WI38 (cell line): ENCODE measurements around the gene SLC23A3.

Experiments used
- H3K4me3 ChIP-seq: 2 replicates; pipeline ENCODE4 v1.5.1; 2011; ENCODE audit warnings: low read depth, mild to moderate bottlenecking, control low read depth, low read length
- TF ChIP-seq, protein P1 (sequence below): IDR thresholded peaks from 2 replicates; pipeline ENCODE4 v1.5.1; 2012; ENCODE audit warnings: low read depth, mild to moderate bottlenecking, control low read depth, low read length

The SLC23A3 gene

DNA sequence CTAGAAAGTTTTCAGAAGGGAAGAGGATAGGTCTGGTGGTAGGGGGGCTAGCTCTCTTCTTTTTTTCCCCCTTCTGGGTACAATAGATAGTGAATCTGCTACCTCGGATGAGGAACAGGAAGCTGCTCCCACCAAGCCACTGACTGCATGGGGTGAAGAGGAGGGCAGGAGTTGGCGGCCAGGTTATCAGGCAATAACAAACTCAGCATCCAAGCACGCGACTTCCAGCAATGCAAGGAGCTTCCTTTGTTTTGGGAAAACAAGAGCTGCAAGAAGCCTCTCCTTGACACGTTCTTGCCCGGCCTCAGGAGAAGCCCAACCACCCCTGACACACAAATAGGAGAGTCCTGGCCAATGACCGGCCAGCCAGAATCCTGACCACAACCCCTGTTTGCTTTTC lies 41.4 kb downstream of the SLC23A3 start:
- TF ChIP-seq, protein P1, sequence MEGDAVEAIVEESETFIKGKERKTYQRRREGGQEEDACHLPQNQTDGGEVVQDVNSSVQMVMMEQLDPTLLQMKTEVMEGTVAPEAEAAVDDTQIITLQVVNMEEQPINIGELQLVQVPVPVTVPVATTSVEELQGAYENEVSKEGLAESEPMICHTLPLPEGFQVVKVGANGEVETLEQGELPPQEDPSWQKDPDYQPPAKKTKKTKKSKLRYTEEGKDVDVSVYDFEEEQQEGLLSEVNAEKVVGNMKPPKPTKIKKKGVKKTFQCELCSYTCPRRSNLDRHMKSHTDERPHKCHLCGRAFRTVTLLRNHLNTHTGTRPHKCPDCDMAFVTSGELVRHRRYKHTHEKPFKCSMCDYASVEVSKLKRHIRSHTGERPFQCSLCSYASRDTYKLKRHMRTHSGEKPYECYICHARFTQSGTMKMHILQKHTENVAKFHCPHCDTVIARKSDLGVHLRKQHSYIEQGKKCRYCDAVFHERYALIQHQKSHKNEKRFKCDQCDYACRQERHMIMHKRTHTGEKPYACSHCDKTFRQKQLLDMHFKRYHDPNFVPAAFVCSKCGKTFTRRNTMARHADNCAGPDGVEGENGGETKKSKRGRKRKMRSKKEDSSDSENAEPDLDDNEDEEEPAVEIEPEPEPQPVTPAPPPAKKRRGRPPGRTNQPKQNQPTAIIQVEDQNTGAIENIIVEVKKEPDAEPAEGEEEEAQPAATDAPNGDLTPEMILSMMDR = no peak

GRCh38 chr2:219127037-219127635 lies 42.7 kb downstream of the SLC23A3 start:
- H3K4me3 ChIP-seq = no peak overlapping the region
- TF ChIP-seq, protein P1 = no peak

More for the DNA sequence above, 41.4 kb downstream of the SLC23A3 start:
- no peak overlapping the region for H3K4me3 ChIP-seq

DNA sequence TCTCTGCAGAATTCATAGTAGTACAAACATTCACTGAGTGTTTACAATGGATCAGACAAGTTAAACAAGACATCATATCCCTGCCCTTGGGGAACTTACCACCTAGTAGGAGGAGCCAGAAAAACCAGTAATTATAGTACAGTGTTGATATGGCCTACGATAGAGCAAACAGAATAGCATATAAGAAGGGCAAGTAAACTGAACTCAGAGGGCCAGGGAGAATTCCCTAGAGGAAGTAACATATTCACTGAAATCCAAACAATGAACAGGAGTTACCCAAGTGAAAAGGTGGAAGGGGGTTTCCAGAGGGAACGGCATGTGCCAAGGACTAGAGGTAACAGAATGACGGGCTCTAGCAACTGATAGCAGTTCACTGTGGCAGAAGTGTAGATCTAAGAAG lies 43.3 kb downstream of the SLC23A3 start:
- H3K4me3 ChIP-seq = no peak overlapping the region
- TF ChIP-seq, protein P1 = no peak

GRCh38 chr2:219125886-219126270 lies 44.0 kb downstream of the SLC23A3 start:
- no peak overlapping the region for H3K4me3 ChIP-seq
- TF ChIP-seq, protein P1 = no peak

DNA sequence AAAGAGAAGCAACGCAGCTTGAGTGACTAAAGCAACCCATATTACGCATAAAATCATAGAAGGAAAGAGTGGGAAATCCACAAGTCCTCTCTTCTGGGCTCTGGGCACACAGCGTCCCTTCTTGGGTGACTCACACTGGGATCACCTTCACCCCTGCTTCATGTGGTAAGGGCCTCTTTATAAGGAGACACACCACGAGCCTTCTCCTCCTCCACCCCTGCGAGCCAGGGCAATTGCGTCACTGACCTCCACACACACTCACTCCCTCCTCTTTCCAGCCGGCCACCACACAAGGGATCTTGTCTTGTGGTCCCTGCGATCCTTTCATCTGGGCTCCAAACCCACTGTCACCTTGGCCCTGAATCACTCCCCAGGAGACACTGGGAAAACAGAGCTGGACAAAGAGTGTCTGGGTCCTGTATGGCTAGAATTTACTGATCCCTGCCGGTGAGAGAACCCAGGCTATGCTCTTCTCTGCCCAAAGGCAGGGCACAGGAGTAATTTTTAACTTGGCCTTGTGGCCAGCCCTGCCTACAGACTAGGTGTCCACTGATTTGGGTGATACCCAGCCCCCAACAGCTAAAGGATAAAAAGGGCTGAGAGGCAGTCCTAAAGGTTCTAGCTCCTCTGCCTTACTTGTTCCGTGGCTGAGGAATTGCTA lies 44.5 kb downstream of the SLC23A3 start:
- TF ChIP-seq, protein P1 = no peak
- H3K4me3 ChIP-seq = no peak overlapping the region

GRCh38 chr2:219124381-219125110 lies 45.3 kb downstream of the SLC23A3 start:
- no peak overlapping the region for H3K4me3 ChIP-seq
- TF ChIP-seq, protein P1 = no peak

DNA sequence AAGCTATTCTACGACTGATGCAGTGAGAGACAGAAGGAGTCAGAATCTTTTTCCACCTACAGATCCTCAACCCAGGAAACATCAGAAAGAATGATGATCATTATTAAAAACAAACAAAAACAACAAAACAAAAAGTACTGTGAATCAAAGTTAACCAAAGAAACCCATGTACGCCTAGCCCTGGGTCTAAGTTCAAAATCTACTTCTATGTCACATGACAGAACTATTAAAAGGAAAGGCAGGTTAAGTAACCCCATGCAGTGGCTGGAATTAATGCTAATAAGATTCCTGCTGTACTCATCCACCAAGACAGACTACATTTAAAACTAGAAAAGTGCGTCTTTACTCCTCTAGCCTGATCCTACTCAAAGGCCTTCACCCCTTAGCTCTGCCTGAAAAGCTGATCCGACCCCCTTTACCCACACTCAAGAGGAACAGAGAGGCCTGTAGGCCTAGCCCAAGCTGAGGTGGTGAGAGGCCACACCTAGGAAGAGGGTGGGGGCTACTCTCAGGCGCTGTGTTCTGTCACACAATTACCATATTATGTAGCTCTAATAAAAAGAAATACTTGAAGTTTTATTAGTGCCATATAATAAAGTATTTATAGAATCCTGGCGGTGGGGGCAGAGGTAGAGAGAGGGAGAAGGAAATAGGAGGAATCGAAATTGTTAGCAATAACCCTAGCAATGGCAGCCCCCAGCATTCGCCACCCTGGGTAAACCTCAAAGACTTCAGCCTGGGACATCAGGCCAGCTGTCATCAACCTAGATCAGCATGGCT lies 46.3 kb downstream of the SLC23A3 start:
- no peak overlapping the region for H3K4me3 ChIP-seq
- TF ChIP-seq, protein P1 = no peak
